MM.1S (cell line): ENCODE measurements around the gene MRPS26.
A peak's percentile ranks its signal among the peaks of the same experiment; 100 is the strongest.

Experiments used
- DNase-seq: peaks from one replicate; pipeline ENCODE4 v3.0.0-alpha.2; 2015
- H2AFZ ChIP-seq: fragments of 300-600 bp; sonication (generic); 2 replicates; pipeline ENCODE4 v1.6.0; 2016; ENCODE audit warnings: antibody characterized with exemption, low read length
- H3F3A ChIP-seq: fragments of 300-600 bp; sonication (generic); 2 replicates; pipeline ENCODE4 v1.6.1; 2016; ENCODE audit warnings: mild to moderate bottlenecking, antibody characterized with exemption, low read length, moderate library complexity, mixed read lengths; ENCODE audit not compliant: insufficient read depth
- H3K27ac ChIP-seq: fragments of 300-600 bp; sonication (generic); 2 replicates; pipeline ENCODE4 v1.5.1; 2016; ENCODE audit warnings: mild to moderate bottlenecking, low read length
- H3K27me3 ChIP-seq: fragments of 300-600 bp; sonication (generic); replicated peaks from 2 replicates; pipeline ENCODE4 v1.6.0; 2016; ENCODE audit warnings: low read length; ENCODE audit not compliant: insufficient read depth
- H3K36me3 ChIP-seq: fragments of 300-600 bp; sonication (generic); replicated peaks from 2 replicates; pipeline ENCODE4 v1.6.1; 2016; ENCODE audit warnings: mild to moderate bottlenecking, low read length, mixed read lengths; ENCODE audit not compliant: insufficient read depth
- H3K4me1 ChIP-seq: fragments of 300-600 bp; sonication (generic); 2 replicates; pipeline ENCODE4 v1.6.1; 2016; ENCODE audit warnings: low read length, mixed read lengths
- H3K4me2 ChIP-seq: fragments of 300-600 bp; sonication (generic); 2 replicates; pipeline ENCODE4 v1.6.0; 2016; ENCODE audit warnings: low read depth, low read length
- H3K4me3 ChIP-seq: fragments of 300-600 bp; sonication (generic); 2 replicates; pipeline ENCODE4 v1.5.1; 2016; ENCODE audit warnings: low read length, mixed read lengths
- H3K79me2 ChIP-seq: fragments of 300-600 bp; sonication (generic); 2 replicates; pipeline ENCODE4 v1.6.1; 2016; ENCODE audit warnings: mixed run types, low read length, mixed read lengths
- H3K9ac ChIP-seq: fragments of 300-600 bp; sonication (generic); 2 replicates; pipeline ENCODE4 v1.6.1; 2016; ENCODE audit warnings: low read length, mixed read lengths
- H3K9me2 ChIP-seq: fragments of 300-600 bp; sonication (generic); replicated peaks from 2 replicates; pipeline ENCODE4 v1.6.1; 2016; ENCODE audit warnings: mild to moderate bottlenecking, low read length, mixed read lengths; ENCODE audit not compliant: insufficient read depth
- H3K9me3 ChIP-seq: fragments of 300-600 bp; sonication (generic); replicated peaks from 2 replicates; pipeline ENCODE4 v1.6.1; 2016; ENCODE audit warnings: mild to moderate bottlenecking, low read length, mixed read lengths; ENCODE audit not compliant: insufficient read depth
- H4K20me1 ChIP-seq: fragments of 300-600 bp; sonication (generic); 2 replicates; pipeline ENCODE4 v1.6.1; 2016; ENCODE audit warnings: mild to moderate bottlenecking, low read length, moderate library complexity, mixed read lengths; ENCODE audit not compliant: insufficient read depth
- CTCF ChIP-seq: fragments of 300-600 bp; sonication (generic); IDR thresholded peaks from 2 replicates; pipeline ENCODE4 v1.5.1; 2016; ENCODE audit warnings: antibody characterized with exemption, low read length, mixed read lengths
- EZH2 ChIP-seq: fragments of 300-600 bp; sonication (generic); optimal IDR thresholded peaks from 2 replicates; pipeline ENCODE3; 2017; ENCODE audit warnings: low read depth, mild to moderate bottlenecking, antibody characterized with exemption, low read length, mixed read lengths
- EZH2phosphoT487 ChIP-seq: fragments of 300-600 bp; sonication (generic); IDR thresholded peaks from 2 replicates; pipeline ENCODE4 v1.6.1; 2018; ENCODE audit warnings: antibody characterized with exemption, low read length

The MRPS26 gene

DNA sequence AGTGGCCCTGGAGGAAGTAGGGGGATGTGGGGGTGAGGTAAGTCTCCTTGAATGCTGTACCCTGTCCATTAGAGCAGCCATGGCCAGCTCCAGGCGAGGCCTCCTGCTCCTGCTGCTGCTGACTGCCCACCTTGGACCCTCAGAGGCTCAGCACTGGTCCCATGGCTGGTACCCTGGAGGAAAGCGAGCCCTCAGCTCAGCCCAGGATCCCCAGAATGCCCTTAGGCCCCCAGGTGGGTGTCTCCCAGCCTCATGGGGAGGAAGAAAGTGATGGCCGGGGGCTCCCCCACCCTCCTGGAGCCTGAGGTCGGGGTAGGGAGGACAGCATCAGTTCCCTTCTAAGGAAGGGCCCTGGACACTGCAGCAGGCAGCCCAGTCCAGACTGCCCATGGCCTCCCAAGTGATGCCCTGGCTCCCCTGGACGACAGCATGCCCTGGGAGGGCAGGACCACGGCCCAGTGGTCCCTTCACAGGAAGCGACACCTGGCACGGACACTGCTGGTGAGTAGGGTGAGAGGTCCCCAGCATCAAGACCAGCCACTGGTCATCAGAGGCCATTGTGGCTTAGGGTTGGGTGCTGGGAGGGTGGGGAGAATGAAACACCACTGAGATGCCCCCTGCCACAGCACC lies 1.4 kb upstream of the MRPS26 start:
- no peaks in the 10 kb centered on the region for H3K9me3 ChIP-seq
- H3K36me3 ChIP-seq, result peaks cover 7% of the 10 kb centered on the region; the same call in 1 of the 2 replicates
- DNase-seq, result no peak
- no peaks in the 10 kb centered on the region for H3K27me3 ChIP-seq
- H3F3A ChIP-seq, result no peaks in the 10 kb centered on the region
- H3K9me2 ChIP-seq, result no peaks in the 10 kb centered on the region
- no peaks in the 10 kb centered on the region for H3K4me1 ChIP-seq
- H3K79me2 ChIP-seq, result peaks cover 16% of the 10 kb centered on the region
- H3K9ac ChIP-seq, result no peak overlapping the region
- H3K4me3 ChIP-seq, result no peak overlapping the region
- H4K20me1 ChIP-seq, result no peaks in the 10 kb centered on the region
- H3K27ac ChIP-seq, result no peak overlapping the region
- TF ChIP-seq EZH2, result no peak
- no peak for TF ChIP-seq EZH2phosphoT487
- no peak for TF ChIP-seq CTCF
- no peak overlapping the region for H2AFZ ChIP-seq
- H3K4me2 ChIP-seq, result peak overlapping the region; percentile 85; the same call in 1 of the 2 replicates

DNA sequence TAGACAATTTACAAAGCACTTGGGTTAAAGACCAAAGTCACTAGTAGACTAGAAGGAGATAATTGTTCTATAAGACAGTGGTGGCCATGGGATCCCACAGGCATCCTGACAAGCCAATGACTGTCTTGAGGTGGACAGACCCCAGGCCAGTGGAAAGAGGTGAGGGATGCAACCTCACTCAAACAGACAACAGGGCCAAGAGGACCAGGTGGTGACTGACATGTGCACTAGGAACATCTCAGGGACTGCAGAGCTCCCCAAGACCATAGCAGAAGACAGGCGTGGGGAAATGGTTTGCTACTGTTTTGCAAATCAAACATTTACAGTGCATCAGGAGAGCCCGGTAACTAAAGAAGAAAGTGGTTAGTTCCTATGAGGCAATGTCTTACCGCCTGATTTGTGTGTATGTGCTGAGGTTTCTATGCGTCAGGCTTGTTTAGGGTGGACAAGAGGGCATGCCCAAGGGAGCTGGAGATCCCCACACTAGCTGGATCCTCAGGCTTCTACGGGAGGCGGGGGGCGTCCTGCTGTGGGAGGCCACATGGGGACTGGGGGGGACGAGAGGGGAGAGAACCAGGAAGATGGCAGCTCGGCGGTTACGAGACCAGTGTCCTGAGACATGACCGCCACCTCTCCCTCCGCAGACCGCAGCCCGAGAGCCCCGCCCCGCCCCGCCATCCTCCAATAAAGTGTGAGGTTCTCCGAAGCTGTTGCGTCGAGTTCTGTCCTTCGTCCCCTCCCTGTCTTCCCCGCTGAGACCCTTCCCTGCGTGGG lies 623 bp upstream of the MRPS26 start:
- Histone ChIP-seq H3K79me2 (peaks cover 16% of the 10 kb centered on the region), H2AFZ (peak overlapping the region; percentile 97), H4K20me1 (no peaks in the 10 kb centered on the region), H3K27ac (peak overlapping the region; percentile 44; the same call in 1 of the 2 replicates), H3K9me3 (no peaks in the 10 kb centered on the region), H3K4me3 (peak overlapping the region; percentile 99), H3K27me3 (no peaks in the 10 kb centered on the region), H3K9me2 (no peaks in the 10 kb centered on the region), H3F3A (no peaks in the 10 kb centered on the region; the same call in 1 of the 2 replicates), H3K36me3 (peaks cover 7% of the 10 kb centered on the region; the same call in 1 of the 2 replicates), H3K4me2 (peak overlapping the region; percentile 85), H3K4me1 (0 out of 2 replicates have a peak, but pooled peaks cover under 1% of the 10 kb centered on the region), H3K9ac (peak overlapping the region; percentile 81)
- TF ChIP-seq EZH2, result no peak
- TF ChIP-seq EZH2phosphoT487, result no peak
- TF ChIP-seq CTCF, result no peak
- DNase-seq, result peak; percentile 67

GRCh38 chr20:3046677-3047462 lies 1.0 kb downstream of the MRPS26 start:
- Histone ChIP-seq H3K36me3 (peaks cover 7% of the 10 kb centered on the region; the same call in 1 of the 2 replicates), H3F3A (peaks cover 6% of the 10 kb centered on the region), H4K20me1 (no peaks in the 10 kb centered on the region), H3K9me2 (no peaks in the 10 kb centered on the region), H3K9ac (peak overlapping the region; percentile 81), H3K9me3 (no peaks in the 10 kb centered on the region), H3K27me3 (no peaks in the 10 kb centered on the region), H3K4me3 (peak overlapping the region; percentile 99), H3K4me2 (peak overlapping the region; percentile 85), H3K4me1 (peaks cover 16% of the 10 kb centered on the region; the same call in 1 of the 2 replicates), H3K79me2 (peaks cover 16% of the 10 kb centered on the region), H2AFZ (peak overlapping the region; percentile 97), H3K27ac (no peak overlapping the region)
- DNase-seq, result no peak
- TF ChIP-seq EZH2phosphoT487 (no peak), CTCF (no peak), EZH2 (no peak)
